Vein endothelial cell (primary cell): ENCODE measurements around the gene ESRRB. TPM values are rescaled to one million over a fixed set of nuclear protein-coding genes. Genes with fewer than 3 reads are reported as not detected.

Source experiments
- total RNA-seq: library from RNA; depleted of rRNA; stranded (reverse); fragments of >200 nt; gene quantifications from 2 replicates; pipeline ENCODE4 v1.2.3, GENCODE V29; 2012

ESRRB gene
- not detected in 2 replicates for total RNA-seq

DNA sequence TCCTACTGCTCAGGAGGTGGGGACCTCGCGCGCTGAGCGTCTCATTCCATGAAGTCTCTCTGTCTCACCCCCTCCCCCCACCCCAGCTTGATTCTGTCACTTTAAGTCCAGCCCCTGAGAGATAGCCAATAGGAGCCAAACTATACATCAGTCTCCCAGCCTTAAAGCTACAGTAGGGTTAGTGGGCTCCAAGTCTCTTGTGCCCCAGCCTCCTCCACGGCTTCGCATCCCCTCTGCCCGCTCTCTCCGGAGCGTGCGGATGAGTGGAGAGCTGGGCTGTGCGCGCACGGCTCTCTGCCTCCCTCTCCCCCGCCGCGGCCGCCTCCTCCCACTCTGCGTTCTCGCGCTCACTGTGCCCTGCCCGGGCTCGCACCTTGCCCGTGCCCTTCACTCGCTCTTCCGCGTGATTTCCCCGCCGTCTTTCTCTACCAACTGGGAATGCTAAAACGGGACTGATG is at the start of gene ESRRB:
Gene ESRRB (plus strand): TSS at position 191 of the 458 bp plus-strand sequence. CDS start 265 bp downstream, at position 456.

Other genes with a start within 250 kb of the ESRRB start
- 47.4 and 57.7 TPM in 2 replicates for gene GPATCH2L, start 224.2 kb upstream of the ESRRB start, total RNA-seq